Ammon's horn (tissue), 1 donor: Measurements from ENCODE around the gene PARD3.

Experiments
- DNase-seq: peaks from one replicate; pipeline ENCODE4 v3.0.0-alpha.2; 2016; ENCODE audit warnings: low spot score

Gene PARD3

DNA sequence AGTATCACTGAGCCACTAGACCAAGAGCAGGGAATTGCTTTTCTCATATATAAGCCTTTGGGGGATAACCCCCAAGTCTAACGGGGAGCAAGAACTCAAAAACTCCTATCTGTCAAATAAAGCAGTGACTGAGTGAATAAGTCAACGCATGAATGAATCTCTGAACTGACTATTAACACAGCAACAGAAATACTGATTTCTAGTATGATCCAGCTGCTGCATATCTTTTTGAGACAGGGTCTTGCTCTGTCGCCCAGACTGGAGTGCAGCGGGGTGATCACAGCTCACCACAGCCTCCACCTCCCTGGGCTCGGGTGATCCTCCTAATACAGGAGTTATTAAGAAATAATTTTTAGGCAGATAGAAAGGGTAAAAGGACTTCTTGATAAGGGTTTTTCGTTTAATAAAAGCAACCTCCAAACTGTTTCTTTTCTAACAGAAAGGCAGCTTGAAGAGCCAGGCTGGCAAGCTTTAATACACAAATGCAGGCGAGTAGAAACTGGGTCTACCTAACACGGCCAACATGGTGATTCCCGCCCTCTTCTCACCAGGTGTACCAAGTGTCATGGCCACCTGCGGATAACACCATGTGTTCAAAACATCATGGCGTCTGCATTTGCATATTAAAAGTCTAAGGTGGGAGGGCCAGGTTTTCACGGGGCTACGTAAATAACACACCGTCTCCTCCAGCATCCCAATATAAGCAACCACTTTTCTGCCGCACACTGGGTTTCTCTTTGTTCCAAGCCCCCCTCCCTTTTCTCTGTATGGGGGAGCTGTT, 631.9 kb downstream of the PARD3 start:
- DNase-seq: no peak

DNA sequence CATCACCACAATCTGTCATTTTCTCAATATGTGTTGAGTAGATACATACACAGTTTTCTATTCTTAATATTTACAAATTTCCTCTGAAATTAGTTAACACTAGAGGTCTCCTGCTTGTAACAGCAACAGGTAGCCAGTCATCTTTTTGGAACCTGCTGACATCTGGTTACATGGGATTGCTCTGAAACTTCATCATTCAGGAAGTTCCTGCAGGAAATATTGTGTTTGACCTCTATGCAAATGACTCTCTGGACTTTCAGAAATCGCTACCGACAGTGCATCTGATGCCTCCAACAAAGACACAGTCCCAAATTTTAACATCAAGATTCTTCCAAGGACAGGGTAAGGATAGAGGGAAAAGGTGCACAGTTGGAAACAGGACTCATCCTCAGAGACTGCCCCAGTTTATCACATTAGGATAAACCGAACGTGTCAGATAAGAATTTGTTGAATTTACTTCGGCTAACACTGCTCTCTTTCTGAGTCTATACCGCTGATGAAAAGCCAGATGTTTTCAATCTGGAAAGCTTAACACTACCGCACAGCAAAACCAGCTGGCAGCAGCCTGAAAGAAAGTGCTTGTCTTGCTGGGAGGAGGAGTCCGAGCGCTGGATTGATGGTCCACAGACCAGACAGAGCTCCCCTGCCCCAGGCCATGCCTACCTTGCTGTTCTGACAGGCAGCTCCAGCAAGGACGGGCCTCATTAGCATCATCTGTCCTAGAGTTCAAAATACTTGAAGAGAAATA, 633.4 kb downstream of the PARD3 start:
- no peak for DNase-seq

DNA sequence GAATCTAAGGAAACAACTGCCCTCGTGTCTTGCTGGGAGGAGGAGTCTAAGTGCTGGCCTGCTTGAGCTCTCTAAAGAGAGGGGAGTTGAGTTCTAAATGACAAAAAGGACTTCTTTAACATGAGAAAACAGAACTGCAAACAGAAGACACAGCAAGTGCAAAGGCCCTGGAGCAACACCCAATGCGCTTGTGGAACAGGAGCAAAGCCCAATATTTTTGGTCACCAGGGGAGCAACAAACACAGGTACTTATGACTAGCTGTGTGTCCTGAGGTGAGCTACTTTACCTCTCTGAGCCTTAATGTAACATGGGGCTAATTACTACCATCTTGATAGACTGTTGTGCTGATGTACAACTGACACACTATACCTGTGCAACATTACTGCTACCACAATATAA, 634.3 kb downstream of the PARD3 start:
- DNase-seq: no peak

DNA sequence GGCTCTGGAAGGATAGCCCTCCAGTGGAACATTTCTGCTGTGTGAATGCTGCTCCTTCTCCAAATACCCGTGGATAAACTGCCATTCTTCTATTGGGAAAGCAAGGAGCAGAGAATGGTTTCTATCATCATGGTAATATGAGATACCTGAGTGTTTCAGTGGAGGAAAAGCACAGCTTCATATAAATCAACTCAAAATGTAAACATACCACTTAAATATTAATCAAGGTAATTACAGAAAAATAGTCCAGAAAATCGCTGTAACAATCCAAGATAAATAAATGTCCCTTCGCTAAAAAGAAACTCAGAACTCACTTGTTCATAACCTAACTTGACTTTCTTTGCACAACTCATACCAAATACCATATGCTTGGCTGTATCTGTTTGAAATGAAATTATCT, 635.8 kb downstream of the PARD3 start:
- DNase-seq: no peak

DNA sequence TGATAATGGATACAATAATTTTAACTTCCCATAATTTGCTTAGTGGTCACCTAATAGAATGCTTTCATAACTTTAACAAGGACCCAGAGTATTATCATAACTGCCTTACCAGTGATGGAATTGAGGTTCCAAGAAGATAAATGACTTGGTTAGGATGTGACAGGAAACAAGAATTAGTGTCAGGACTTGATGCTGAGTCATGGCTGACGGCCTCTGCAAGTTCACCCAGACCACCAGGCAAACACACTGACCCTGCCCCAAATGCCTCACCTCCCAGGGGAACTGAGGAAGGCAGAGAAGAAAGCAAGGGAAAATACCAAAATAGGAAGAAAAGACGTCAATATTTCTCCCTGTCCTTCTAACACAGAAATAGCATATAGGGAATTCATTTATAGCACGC, 636.3 kb downstream of the PARD3 start:
- DNase-seq: no peak

DNA sequence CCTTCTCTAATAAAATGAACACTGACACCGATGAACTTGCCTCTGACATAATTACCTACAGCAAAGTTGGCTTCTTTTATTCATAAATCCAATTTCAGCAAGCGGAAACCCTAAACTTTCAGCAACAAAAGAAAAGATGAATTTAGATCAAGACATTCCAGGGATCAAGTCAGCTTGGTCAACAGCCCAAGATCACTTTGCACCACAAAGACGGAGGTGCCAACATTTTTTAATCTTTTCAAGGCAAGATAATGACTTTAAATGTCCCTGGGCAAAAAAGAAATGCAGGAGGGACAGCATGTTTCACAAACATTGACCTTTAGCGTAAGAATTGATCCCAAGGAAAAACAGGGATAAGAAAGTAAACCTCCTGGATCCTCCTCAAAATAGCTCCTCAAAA, 636.9 kb downstream of the PARD3 start:
- no peak for DNase-seq

DNA sequence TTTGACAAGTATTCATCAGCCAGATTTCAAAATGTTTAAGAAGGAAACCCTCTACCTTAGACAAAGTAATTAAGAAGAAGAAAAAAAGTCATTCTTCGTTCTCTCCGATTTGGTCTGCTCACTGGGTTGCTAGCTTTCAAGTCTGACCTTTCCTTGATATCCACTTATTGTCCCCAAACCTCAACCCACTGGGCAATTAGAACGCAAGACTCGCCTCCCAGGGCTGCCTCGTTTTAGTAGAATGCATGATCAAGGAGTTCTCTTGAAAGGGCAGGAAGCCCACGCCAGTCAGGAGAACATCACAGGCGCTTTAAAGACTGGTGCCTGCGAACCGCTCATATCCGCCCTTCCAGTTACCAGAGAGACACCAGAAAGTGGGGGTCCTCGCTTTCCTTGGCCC, 637.7 kb downstream of the PARD3 start:
- no peak for DNase-seq

DNA sequence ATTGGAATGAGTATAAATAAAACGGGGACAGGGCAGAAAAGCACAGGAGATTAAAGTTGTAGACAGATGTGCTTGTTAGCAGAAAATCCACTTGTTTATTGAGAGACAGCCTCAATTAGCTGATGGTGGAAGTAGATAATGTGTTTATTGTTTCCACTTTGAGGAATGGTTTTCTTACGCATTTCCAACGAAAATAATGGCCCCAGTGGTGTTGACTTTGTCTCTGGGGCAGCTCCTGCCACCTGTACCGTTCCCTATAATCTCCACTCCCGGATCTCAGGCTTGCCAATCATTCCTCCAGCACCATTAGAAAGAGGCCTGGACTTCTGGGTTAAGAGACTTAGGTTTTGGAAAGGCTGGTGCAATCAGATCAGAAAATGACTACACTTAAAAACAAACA, 638.7 kb downstream of the PARD3 start:
- no peak for DNase-seq

DNA sequence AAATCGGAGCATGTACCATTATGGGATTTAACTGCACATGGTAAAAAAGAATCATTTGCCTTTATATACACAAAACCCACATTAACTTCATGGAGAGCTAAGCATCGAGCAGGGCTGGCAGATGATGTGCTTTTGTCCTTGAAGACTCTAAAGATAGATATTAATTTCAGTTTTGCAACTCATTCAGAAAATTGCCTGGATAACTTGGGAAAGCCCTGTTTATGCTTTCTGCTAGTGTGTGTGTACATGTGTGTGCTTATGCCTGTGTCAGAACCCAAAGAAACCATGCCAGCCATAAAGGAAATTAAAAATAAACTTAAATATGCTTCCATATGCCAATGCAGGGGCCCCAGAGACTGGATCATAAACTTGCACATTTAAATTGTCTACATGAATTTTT, 640.0 kb downstream of the PARD3 start:
- no peak for DNase-seq

DNA sequence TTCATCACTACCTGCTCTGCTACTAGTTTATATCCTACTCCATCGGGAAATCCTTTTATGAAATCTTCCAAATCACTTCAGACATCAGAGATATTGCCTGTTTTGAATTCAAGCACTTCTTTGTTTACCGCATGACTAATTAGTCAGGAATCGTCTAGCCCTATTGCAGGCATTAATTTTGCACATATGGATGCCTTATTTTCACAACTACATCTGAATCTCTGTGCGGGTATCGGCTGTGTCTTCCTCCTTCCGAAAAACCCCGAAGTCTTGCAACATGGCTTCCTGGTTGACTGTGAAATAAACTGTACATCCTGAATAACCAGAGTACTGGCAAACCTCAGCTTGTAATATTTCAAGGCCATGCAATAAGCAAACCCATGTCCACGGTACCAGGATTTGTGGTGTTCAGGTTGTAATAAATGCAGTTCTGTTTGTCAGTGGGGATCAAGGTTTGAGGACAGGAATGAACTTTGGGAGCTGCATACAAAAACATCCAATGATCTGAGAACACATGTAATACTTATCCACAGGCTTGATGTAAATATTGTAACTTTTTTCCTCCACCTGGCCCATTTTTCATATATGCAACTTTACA, 642.1 kb downstream of the PARD3 start:
- DNase-seq: no peak

DNA sequence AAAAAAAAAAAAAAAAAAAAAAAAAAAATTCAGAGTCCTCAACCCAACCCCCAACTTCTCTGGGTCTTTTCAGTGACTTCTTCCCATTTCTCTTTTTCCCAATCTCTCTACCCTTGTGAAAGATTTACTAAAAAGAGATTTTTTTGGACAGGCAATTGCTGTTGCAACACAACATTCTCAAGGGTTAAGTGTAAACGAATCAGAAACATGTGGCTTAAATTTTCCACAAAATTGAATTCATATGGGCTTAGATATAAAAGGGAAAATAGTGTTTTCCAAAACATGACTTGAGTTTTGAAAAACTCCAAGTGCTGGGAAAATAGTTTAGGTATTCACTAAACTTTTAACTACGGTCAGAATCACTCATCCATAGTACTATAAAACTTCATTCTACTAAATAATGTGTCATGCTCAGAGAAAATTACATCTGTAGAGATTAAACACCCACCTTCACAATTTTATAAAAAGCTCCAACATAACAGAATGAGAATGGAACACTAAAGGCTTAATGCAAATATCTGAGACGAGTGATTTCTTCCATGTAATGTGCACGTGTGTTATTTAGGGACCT, 643.1 kb downstream of the PARD3 start:
- no peak for DNase-seq

DNA sequence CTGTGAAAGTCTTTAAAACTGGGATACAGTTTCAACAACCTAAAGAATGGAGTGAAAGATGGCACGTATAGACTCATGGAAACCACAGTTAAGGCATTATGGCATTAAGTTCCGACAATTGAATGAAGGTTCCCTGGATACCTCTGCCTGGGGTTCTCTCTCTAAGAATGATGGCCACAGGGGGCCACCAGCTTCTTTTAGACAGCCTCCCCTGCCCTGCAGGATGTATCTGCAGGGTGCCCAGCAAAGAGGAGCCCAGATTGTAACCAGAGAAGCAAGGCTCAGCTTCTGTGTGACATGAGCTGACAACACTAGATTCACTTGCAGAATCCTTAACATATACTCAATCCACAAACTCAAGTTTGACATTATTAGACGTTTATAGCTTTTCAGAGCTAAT, 645.4 kb downstream of the PARD3 start:
- DNase-seq: no peak

DNA sequence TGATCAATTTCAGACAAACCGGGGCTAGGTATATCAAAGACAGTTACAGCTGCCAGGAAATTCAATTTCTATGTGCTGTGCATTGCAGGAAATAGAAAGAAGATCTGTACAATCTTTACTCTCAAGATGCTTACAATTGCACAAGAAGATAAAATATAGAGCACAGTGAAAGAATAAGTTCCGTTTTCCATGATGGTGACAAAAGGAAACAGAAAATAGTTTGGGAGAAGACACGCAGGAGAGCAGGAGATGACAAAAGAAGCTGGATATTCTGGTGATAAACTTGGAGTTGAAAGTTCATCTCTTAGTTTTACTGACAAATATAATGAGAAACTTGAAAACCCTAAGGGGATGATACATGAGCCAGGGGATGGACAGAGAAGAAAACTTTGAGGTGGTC, 646.0 kb downstream of the PARD3 start:
- DNase-seq: no peak

DNA sequence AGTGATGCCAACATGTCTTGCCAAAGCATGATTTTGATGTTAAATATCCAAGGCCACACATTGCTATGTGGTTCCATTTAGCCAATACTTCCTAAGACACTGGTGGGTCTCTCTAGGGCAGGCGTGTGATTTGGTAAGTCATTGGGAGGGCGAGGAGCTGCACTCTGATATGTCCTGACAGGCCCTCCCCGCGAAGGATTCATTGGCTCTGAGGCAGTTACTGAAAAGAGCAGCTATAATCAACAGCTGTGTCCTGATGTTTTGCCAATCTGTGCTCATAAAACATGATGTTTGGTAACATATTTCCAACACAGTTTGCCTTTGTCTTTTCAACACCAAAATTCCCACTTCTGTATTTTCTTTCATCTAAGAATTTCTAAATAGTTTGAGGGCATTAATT, 646.7 kb downstream of the PARD3 start:
- DNase-seq: no peak

DNA sequence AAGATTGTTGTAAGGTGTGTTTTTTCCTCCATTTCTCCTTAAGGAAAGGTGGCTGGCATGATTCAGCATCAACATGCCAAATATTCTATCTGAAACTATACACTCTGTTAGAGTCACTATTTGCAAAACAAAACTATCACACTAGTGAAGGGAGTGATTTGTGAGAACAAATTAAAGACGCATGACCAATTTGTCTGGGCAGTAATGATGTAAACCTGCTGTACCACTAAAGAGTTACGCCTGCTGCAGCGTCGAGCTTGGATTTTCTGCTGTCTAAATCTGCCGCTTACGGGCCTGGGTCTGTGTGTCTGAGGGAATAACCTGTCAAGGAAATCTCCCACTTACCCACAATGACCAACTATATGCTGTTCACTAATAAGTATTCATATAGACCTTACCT, 648.3 kb downstream of the PARD3 start:
- DNase-seq: no peak

DNA sequence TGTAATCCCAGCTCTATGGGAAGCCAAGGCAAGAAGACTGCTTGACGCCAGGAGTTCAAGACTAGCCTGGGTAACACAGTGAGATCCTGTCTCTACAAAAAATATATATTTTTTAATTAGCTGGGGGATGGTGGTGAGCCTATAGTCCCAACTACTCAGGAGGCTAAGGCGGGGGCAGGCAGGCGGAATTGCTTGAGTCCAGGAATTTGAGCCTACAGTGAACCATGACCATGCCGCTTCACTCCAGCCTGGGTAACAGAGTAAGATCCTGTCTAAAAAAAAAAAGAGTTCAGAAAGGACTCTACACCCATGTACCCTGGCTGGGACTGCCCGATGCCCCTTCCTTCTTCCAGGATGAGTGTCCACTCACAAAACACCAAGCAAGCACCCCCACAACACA, 648.7 kb downstream of the PARD3 start:
- no peak for DNase-seq

DNA sequence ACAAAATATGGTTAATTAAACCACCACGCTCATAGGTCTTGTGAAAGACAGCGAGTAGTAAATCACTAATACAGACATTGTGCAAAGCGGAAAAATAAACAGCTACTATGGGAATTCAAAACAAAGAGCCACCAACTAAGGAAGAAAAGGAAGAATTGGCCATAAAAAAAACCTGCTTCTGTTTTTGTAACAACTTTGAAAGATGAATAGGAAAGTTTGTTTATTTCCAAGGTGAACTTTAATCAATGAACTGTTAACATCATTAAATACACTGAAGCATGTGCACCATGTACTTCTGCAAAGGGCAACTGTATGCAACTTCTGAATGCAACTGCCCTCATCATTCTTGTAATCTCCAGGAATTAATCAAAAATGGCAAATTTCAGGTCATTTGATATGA, 651.1 kb downstream of the PARD3 start:
- no peak for DNase-seq

DNA sequence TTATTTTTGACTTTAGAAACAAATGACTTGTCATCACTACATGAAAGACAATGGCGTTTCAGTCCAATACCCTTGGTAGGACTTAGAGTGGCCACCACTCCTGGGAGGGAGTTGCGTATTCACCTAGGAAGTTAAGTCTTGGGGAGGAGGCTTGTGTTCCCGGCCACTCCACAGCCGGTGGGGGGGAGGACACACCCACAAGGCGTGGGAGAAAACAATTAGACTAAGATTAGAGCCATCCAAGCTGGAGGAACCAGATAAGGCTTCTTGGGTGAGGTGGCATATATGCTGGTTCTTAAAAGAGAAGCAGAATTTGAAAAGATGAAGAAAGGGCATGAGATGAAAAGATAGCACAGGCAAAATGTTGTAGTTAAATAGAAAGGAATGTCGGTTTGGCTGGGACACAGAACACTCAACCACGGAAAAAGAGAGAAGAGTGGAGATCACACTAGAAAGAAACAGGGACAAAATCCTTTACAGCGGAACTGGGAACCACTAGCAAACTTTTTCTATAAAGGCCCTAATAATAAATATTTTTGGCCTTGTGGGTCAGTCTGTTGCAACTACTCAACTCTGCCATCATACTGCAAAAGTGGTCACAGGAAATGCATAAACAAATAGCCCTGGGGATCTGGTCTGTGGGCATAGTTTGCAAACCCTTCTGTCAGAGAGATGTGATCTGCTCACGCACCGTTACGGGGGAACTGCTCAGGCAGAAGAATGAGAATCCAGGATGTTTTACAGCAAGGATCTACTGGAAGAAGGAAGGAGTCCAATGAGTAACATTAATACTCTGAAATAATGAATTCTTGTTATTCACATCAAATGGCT, 651.8 kb downstream of the PARD3 start:
- DNase-seq: no peak

DNA sequence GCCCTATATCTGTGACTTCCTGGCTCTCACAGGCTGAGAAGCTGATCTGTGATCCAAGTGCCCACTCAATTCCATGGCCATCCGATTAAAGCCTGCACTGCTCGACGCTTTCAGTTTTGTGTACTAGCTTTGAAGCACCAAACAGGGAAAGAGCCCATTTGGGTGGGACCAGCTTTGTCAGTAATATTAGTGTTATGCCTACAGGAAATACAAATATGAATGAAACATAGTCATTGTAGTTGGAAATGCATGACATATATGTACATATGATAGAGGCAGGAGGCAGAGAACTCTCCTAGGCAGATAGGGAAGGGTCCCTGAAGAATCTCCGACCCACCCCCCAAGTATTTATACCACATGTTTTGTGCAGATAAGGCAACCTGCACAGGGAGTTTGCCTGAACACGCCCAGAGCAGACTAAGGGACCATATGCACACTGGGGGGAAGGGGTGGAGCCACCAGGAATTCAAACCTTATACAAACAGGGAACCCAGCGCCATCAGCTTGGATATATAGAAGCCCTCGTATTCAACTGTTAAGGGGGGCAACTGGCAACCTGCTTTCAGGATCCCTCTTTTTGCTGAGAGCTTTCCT, 653.2 kb downstream of the PARD3 start:
- no peak for DNase-seq

DNA sequence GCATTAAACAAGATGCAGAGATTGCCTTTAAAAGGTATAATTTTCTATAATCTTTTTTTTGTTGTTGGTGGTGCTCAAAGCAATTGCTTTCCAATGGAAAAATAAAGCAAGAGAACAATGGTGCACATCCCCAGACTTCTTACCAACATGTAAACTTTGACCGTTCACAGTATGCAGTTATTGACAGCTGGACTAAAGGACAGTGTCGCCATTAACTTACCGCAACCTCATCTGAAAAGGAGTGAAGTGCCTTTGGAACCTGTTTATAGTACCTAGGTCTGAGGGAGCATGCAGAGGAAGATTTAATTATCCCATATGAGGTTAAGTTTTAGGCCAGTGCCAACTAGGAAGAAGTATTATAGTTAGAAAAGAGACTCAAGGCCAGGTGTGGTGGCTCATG, 654.5 kb downstream of the PARD3 start:
- DNase-seq: no peak

DNA sequence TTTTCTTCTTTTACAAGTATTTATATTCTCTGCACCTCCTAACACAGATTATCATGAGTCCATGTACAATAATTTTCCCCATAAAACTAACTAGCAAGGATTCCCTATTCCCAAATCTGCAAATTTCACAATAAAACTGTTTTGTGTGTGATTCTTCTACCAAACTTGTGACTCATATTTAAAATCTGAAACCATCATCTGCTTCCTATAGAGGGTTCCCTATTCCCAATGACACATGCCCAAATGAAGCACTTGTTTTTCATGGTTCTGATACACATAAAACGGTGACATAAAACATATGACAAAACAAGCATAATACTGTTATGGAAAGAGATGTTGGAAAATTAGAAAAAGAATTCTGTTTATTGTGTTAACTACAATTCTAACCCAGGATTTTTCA, 657.6 kb downstream of the PARD3 start:
- no peak for DNase-seq
